Stimulated activated CD8-positive, alpha-beta memory T cell treated with anti-CD3 and anti-CD28 coated beads, Interleukin-4, amount 100 ng/mL, for 24 hours (primary cell): ENCODE measurements around the gene PARVB.

ENCODE experiments used
- DNase-seq: peaks from one replicate; pipeline ENCODE4 v3.0.0-alpha.2; 2020; ENCODE audit warnings: low read depth

PARVB gene, protein sequence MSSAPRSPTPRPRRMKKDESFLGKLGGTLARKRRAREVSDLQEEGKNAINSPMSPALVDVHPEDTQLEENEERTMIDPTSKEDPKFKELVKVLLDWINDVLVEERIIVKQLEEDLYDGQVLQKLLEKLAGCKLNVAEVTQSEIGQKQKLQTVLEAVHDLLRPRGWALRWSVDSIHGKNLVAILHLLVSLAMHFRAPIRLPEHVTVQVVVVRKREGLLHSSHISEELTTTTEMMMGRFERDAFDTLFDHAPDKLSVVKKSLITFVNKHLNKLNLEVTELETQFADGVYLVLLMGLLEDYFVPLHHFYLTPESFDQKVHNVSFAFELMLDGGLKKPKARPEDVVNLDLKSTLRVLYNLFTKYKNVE

DNA sequence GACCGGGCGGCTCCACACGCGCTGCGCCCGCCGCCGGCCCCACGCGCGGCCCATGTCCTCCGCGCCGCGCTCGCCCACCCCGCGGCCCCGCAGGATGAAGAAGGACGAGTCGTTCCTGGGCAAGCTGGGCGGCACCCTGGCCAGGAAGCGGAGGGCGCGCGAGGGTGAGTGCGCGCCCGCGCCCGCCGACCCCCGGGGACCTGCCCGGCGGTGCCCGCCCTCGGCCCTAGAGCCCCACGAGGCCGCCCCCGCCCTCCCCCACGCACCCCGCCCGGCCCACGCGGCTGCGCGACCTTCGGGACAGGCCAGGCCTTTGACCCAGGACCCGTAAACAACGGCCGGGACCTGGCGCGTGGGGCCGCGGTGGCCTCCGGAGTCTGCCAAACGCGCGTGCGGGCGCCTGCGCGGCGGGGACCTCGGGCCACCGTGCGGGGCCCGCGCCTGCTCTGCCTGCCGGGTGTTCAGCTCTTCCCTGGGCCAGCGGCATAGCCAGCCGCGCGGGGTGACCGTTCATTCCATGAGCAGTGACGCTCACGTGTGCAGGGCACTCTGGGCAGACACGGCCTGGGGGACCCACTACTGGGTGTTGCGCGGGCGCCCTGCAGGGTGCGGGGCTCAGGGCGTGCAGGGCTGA is at the start of gene PARVB:
Gene PARVB (plus strand): TSS at position 15 of the 634 bp plus-strand sequence. CDS start 38 bp downstream, at position 53.
- peak; percentile 5 for DNase-seq

DNA sequence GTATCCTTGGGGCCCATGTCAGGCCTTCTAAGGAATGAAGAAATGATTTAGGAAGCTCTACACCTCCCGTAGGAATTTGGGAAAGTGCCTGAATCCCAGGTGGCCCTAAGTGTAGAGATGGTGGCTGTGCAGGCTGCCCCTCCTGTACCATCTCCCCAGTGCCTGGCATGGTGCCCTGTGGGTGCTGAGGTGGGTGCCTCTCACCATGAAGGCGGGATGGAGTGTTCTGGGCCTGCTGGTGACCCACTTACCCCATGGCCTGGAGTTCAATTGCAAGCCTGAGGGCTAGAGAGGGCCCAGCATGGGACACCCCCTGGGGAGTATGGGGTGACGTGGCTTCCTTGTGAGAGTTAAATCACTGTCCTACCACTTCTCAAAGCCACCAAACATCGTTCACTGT is 49.1 kb upstream of the PARVB start:
- DNase-seq: no peak

DNA sequence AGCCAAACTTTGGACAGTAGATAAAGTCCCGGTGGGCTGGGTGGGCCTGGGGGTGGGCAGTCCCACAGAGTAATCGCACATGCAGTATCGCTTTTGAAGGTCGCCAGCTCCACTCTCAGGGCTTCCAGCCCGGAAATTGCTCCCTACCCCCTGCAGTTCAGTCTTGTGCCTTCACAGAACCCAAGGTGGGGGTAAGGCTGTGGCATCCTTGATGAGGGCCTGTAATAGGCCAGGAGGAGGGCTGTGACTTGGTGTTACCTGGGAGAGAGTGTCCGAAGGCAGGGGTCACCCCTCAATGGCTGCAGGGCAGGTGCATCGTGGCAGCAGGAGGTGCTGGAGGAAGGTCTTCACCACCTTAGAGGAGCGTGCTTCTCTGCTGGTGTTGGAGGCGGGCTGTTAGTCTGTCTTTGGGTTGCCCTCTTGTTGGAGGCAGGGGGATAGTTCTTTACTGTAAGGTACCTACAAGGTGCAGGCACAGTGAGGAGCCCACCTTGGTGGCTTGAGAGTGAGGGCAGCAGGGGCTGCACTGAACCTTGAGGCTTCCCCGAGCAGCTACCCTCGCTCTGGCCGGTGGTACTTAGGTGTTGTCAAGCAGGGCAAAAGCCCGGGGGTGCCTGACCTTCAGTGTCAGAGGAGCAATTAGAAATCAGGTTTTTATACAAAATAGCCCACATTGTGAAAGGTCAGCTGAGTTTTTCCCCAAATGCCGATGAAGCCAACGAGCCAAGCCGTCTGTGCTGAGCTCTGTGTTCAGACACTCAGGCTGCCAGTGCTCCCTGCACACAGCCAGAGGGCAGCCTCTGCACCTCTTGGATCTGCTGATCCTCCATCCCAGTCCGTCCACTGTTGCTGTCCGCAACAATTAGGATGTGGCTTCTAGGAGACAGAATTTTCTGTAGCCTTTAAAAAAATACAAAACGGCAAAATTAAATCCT is 47.0 kb upstream of the PARVB start:
- DNase-seq: no peak

DNA sequence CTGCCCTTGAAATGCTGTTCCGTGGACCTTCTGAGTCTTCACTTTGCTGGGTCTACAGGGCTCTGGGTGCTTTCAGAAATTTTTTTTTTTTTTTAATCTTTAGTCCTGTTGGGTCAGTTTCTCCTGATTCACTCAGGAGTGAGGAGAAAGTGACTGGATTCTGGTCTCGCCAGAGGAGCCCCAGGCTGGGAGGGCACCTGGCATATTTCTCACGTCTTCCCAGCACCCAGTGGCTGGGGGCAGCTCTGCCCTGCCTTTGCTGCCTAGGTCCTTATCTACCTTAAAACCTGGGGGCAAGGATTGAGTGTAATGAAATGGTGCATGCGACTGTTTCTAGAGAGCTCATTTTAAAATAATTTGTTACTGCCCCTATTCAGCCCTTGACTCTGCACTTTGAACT is 45.5 kb upstream of the PARVB start:
- DNase-seq: no peak

DNA sequence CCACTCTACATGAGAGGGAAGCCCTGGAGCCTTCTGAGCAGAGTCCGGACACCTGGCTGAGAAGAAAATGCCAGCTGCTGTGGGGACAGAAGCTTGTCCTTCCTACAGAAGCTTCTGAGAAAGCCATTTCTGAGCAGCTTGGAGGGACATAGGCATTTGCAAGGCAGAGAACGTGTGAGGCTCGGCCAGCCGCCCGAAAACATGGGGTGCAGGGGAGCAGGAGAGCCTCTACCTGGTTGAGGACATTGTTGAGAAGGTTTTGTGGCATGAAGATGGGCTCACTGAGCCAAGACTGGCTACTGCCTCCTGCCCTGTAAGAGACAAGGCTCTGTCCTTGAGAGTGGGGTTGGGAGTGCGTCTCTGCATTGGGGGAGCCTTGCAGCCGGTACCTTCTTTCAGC is 43.5 kb upstream of the PARVB start:
- no peak for DNase-seq

DNA sequence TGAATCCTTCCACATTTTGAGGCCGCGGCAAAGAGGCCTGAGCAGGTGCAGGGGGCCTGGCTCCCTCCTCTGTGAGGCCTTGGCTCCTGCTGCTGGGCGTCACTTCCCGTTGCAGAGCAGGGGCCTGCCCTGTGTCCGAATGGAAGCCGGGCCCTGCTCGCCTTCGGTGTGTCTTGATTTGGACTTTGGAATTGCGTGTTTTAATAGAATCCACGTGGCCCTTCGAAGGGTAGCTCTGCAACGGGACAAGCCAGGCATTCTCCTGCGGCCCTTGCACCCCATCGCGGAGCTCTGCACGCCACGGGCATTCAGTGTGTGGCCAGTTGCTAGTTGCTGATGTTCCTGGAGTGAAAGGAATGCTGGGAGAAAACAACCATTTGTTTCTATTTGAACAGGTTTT is 43.1 kb upstream of the PARVB start:
- DNase-seq: no peak

DNA sequence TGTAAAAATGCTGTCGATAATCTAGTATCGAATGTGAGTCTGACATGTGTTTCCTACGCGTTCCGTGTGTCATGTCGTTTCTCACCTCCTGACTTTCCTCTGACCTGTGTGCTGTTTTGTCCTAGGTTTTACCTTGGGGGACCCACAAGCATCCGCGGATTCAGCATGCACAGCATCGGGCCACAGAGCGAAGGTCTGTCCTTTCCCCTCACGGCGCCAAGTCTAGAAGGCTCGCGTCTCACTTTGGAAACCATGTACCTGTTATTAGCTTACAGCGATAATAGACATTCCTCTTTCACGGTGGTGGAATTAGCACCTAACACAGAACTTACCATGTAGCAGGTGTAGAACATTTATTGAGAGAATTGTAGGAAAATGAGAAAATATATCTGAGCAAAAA is 40.3 kb upstream of the PARVB start:
- no peak for DNase-seq

DNA sequence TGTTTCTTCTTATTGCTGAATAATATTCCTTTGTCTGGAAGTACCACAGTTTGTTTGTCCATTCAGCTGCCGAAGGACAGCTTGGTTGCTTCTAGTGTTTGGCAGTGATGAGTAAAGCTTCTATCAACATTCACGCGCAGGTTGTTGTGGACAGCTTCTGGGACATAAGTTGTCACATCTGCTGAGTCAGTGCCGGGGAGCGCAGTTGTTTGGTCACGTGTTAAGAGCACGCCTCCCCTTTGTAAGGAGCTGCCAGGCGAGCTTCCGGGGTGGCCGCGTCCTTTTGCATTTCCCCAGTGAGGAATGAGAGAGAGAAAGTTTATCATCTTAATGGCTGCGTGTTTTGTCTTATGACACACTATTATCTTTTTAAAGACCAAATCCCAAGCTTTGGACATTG is 38.6 kb upstream of the PARVB start:
- DNase-seq: no peak

DNA sequence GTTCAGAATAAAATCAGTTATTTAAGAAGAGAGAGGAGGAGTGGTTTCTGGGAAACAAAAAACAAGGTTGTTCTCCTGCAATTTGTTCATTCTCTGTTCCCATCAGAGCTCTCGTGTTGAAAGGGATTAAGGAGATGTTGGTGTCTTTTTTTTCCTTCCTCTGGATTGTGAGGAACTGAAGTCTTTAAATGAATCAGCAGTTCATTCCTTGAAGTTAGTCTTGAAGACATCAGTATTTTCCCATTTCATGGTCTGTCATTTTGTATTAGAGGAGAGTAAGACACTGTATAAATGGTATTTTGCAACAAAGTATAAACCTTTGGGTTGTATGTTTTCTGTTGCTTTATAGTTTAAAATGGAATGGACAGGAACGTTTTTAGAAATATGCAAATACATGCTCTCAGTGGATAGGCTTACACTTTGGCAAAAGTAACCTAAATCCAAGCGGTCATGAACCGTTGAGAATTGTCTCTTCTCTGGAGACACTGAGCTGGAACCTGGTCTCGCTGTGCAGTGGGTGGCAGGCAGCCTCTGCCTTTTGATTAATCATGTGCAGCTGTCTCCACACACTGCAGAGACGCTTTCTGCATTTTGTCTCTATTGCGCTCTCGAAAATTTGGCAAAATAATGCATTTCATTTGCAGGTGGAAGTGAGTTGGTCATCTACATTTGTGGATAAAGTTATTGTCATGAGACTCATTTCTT is 35.8 kb upstream of the PARVB start:
- no peak for DNase-seq

DNA sequence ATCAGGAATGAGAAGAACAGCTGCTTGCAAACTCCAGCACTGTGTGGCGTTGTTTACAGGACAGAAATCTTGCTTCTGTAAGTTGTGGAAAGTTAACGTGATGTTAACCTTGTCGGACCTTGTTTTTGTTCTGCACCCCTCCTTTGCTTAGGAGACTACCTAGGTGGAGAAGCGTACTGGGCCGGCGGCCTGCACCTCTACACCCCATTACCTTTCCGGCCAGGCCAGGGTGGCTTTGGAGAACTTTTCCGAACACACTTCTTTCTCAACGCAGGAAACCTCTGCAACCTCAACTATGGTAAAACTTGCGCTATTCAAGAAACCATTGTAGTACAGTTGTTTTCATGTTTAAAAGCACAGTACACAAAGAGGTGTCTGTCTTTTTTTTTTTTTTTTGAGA is 35.1 kb upstream of the PARVB start:
- DNase-seq: no peak

DNA sequence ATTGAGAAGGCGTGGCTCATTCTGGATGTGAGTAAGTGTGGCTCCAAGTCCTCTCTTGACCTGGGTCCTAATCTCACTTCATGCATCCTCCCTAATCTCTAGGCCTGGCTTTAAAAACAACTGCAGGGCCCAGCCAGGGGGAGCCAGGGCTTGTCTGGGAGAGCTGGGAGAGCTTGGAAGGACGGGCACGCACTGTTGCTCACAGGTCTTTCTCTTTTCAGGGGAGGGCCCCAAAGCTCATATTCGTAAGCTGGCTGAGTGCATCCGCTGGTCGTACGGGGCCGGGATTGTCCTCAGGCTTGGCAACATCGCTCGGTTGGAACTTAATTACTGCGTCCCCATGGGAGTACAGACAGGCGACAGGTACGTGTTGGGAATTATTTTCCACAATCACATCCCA is 34.1 kb upstream of the PARVB start:
- no peak for DNase-seq

DNA sequence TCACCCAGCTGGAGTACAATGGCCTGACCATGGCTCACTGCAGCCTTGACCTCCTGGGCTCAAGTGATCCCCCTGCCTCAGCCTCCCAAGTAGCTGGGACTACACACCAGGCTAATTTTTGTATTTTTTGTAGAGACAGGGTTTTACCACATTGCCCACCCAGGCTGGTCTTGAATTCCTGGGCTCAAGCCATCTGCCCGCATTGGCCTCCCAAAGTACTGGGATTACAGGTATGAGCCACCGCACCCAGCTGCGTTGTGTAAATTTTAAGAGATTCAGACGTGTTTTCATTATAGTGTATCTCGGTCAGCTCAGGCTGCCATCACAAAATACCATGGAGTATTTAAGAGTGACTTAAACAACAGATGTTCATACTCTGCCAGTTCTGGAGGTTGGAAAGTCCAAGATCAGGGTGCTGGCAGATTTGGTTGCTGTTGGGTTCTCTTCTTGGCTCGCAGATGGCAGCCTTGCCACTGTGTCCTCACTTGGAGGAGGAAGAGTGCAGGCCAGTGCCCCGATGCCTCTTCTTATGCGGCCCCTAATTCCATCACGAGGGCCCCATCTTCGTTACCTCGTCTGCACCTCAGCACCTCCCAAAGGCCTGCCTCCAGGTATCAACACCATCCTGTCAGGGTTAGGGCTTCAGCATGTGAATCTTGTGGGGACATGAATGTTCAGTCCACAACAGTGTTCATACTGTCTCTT is 32.6 kb upstream of the PARVB start:
- no peak for DNase-seq

DNA sequence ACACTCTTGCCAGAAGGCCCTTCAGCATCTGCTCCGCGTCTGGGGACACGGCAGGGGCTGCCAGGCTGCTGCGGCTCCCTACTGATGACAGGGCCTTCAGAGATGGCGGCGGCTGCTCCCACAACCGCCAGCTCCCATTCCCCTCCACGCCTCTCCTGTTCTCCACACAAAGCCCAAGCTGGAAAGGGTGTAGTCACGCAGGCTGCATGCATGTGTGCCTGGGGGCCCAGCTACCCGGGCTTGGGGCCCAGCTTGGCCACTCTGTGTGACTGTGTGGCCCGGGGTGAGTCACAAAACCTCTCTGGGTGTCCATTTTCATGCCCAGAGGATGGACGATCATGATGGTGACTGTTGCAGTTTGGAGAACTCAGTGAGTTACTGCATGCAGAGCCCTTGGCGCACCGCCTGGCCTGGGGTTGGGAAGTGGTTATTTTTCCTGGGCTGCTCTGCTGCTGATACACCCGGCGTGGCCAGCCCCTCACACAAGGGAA is 31.7 kb upstream of the PARVB start:
- no peak for DNase-seq

DNA sequence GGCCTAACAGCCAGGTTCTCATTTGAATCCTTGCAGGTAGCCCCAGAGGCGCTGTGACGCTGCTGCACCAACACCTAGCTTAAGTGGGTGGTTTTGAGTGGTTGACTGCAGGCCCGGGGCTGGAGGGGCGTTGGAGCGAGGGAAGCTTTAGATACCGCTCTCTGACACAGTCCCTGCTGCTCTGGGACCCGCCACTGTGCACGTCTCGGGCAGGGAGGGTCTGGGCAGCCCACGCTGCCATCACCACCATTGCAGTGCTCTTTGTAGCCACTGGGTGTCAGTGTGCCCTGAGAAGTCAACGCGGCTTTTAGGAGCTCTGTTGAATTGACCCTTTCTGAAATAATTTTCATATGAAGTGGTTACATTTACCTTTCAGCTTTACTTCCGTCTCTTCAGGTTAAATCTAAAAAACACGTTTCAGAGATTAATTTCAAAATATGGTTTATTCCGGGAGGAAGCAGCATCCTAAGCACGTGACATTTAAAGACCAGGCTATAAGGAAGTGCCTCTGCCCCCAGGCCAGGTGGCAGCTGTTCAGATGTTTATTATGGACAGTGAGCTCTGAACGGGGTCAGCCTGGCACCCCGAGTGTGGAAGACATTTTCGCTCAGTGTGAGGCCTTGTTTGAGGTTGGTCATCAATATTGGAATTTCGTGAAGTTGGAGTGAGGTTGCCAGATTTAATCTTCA is 30.9 kb upstream of the PARVB start:
- peak; percentile 39 for DNase-seq

DNA sequence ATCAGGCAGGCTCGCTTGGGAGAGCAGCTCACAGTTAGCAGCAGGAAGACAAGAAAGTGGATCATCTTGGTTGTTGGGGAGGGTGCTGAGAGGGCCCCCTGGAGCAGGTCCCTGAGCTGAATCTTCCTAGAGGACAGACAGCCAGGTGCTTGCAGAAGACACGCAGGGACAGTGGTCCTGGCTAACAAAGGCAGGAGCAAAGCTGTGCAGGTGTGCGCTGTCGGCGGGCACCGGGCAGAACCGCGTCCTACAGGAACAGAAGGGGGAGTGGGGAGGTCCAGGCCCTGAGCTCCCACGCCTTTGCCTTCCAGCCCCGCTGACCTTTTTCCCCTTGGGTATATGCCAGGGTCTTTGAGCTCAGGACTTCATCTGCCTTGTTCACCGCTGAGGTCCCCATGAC is 30.1 kb upstream of the PARVB start:
- no peak for DNase-seq

DNA sequence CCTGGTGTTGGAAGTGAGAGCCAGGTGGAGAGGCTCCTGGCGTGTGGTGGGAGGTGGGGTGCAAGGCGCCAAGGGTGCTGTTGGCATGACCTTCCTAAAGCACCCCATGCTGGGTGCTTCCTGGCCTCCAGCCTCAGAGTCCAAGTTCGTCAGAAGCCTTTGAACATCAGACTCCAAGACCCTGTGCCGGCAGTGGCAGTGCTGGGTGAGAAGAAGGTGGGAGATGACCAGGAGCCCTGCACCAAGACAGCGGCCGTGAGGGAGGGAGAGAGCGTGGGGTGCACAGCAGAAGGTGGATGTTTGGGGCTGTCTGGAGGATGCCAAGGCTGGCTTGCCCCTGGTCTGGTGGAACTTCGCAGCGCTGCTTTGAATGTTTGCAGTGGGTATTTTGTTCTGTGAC is 29.7 kb upstream of the PARVB start:
- no peak for DNase-seq

DNA sequence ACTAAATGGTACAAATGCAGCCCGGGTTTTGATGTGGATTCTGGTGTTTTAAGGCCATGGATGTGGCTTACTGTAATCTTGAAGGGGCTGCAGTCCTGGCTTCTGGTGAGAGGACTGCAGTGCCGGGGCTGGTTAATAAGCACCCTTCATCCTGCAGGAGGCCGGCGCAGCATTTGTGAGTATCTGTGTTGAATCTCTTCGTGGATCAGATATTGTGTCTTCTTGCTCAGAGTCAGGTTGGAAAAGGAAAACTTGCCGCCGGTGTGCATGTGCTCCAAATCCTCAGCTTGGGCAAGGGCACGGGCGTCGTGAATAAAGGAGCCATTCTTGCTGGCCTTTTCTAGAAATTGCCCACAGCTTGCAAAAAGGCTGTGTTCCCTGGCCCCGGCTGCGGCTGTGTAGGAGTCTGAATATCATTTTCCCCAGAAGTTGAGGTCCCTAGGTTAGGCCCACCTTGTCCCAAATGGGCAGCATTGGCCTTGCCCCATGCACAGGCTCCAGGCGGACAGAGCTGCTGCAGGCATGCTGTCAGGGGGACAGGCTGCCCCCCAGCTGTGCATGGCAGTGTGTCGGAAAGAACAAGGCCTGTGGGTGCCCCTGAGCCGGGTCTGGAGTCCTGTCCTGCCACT is 28.9 kb upstream of the PARVB start:
- no peak for DNase-seq

DNA sequence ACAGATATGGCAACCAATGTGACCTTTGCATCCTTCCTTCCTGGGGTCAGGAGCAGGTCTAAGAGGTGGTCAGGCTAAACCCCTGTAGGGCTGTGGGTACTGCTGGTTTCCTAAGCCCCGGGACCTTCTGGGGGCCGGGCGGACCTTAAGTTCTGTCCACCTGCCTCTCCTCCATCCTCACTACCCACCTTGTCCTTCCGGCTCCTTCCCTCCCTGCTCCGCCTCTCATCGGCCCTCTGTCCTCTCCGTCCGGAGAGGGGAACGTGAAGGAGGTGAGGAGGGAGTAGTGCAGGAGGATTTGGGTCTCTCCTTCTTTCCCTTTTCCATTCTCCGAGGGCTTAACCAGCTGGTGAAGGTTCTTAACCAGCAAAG is 28.3 kb upstream of the PARVB start:
- no peak for DNase-seq

DNA sequence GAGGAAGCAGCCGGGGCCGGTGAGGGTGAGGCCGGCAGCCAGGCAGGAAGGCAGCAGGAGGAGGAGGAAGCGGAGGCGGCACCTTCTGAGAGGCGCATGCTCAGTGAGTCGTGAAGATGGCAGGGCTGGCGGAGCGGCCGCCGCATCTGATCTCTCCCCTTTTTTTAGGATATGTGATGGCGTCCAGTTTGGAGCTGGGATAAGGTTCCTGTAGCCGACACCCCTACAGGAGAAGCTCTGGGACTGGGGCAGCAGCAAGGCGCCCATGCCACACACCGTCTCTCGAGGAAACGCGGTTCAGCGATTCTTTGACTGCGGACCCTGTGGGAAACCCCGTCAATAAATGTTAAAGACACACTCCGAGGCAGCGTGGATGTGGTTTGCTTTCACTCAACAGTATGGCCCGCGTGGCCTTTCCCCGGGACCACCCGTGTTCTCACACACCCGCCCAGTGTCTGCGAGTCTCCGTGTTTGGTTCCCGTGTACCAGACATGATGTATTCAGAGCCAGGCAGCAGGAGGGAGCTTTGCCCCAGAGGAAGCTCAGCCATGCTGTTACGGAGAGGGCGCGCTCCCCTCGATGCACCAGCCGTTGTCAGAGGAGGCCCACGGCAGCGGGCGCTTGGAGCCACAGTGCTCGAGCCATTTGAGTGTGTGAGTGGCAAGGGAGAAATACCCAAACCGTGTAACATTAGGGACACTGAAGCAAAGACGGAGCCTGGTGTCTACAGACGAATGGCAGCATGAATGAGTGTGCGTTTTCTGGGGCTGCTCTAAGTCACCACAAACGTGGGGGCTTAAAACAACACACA is 27.7 kb upstream of the PARVB start:
- DNase-seq: peak; percentile 66

DNA sequence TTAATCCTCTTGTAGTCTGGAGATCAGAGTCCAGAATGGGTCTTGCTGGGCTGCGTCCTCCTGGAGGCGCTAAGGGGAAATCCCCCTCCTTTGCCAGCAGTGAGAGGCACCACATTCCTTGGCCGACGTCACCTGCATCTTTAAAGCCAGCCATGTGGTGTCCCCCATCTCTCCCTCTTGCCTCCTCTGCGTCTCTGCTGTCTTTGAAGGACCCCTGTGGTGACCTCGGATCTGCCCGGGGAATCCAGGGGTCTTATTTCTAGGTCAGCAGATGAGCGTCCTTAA is 27.2 kb upstream of the PARVB start:
- DNase-seq: no peak
